ENCODE results near the gene HEPN1.
A peak's percentile ranks its signal among the peaks of the same experiment; 100 is the strongest.
"Not testable (repeated sequence)": the region's sequence is repeated elsewhere in the genome, so short reads cannot be mapped to it uniquely, and the experiment has no call there.

HEPN1 gene

DNA sequence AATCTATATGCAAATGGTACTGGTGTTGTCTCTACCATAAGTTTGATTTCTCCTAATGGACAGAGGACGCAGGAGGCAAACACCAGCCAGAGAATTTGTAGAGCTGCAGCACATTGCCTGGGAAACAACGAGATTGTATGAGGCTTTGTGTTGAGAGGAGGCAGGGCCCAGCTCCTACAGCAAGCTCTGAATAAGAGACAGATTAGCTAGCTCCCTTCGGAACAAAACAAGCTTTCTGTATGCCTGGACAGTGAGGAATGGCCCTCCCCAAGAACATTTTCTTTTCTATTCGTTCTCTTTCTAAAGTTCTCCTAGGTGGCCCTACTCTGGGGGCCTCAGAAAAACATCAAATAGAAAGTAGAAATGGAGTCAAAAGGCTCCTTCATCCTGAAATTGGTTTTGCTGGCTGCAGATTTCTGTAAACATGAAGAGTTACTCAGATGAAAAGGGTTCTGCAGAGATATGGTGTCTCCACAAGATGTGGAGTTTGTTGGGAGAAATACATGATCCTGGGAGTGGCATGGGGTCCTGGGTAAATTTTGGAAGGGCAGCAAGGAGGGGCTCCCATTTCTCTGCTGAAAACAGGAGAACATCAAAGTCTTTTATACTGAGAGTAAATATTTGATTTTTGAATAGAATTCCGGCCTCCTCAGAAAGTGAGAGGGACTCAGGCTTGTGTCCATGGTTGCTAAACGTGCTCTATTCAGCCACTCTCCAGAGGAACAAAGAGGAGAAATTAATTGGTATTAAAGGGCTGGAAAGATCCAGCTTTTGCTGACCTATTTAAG, 23.6 kb downstream of the HEPN1 start:
- DNase-seq (ENCODE audit: low read depth) = no peak

DNA sequence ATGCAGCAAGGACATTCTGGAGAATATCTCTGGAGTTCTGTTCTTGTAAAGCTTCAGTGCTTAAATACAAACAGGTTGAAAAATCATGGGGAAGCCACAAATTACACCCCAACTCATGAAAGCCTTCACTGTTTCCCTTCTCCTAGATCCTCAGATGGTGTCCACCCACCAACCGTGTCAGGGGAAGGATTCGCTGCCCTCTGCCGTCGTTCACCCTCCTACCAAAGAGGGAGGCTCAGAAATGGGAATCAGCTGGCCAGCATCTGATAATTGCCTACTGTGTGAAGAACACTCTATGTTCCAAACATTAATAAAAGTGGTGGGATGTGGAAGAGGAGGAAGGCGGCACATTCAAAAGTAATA, 24.2 kb downstream of the HEPN1 start:
- DNase-seq (ENCODE audit: low read depth) = no peak

DNA sequence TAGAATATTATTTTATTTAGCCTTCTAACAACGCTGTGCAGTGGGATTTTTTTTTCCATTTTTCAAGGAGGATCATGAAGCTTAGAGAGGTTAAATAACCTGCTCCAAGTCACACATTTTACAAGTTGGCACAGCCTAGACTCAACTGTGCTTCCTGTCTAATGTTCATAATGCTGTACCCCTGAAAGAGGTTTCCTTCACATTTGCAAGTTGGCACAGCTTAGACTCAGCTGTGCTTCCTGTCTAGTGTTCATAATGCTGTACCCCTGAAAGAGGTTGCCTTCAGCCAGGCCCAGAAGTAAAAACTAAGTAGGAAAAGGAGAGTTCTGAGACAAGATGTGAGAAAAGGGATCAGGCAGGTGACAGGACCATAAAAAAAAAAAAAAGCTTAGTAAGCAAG, 24.7 kb downstream of the HEPN1 start:
- no peak for DNase-seq (ENCODE audit: low read depth)

DNA sequence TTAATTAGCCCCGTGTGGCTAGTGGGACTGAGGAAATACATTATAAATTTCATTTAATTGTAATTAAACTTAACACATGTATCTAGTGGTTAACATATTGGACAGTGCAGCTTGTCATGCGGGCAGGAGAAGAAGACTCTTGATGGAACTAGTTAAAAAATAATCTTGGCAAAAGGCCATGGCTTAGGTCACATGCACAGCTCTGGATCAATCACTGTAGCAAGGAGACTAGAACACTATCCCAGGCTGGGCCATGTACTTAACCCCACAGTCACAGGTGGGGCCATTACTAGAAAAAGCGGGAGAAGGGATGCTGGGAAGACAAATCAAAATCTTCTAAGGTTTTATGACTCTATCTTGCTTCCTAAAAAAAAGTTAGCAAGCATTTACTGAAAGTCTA, 25.5 kb downstream of the HEPN1 start:
- no peak for DNase-seq (ENCODE audit: low read depth)

DNA sequence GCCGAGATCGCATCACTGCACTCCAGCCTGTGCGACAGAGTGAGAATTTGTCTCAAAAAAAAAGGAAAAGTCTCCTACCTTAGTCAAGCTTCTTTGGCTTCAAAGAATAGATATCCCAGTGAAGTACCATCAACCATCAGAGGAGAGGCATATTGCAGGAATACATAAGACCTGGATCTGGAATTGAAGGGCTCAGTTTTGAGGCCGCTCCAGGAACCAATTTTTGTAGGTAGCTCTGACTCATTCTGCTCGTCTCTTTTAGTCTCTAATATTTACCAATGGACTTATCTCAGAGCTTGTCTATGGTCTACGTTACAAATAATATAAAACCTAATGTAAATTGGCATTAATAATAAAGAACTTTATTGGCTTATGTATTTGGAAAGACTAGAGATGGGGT, 26.8 kb downstream of the HEPN1 start:
- DNase-seq (ENCODE audit: low read depth) = no peak

DNA sequence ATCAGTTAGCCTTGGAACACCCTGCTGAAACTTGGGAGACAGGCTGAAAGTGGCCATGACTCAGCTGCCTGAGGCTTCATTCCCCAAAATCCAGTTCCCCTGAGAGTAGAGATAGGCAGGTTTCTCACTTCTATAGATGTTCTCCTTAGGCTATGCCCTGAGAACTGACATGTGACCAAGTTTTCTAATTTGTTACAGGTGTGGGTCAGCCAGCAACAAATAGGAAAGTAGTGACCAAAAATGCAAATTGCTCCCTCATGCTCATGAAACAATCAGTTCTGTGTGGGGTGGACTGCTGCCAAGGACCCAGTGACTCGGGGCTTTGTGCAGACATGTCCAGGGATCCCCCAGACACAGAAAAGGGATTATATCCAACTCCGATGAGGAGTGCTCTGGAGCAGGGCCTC, 27.7 kb downstream of the HEPN1 start:
- no peak for DNase-seq (ENCODE audit: low read depth)

DNA sequence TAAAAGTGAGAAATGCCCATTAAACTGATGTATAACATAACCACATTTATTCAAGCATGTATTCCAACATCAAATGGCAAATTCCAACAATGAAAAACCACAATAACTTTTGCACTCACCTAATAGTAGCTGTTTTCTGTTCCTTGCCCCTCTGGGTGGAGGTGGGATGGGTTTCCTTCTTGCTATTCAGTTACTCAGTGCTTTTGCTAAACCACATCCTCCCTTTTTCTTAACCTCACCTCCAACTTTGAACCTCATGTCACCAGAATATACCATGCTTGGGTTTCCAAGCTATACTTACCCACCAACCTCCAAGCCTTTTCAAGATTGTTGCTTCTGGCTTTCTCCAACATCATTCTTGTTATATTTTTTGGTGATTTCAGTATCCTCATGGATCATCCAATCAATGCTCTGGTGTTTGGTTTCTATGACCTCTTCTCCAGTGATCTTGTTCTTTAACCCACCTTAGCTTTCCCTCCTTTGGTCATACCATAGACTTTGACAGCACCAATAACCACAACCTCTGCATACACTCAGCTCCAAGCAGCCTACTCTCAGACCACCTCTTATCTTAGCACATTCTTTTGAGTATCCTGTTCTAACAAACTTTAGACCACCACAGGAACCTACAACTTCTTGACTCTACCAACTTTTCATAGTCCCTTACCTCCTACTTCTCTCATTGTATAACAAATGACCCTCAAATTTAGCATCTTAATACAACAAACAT, 31.7 kb downstream of the HEPN1 start:
- DNase-seq (ENCODE audit: low read depth) = no peak

DNA sequence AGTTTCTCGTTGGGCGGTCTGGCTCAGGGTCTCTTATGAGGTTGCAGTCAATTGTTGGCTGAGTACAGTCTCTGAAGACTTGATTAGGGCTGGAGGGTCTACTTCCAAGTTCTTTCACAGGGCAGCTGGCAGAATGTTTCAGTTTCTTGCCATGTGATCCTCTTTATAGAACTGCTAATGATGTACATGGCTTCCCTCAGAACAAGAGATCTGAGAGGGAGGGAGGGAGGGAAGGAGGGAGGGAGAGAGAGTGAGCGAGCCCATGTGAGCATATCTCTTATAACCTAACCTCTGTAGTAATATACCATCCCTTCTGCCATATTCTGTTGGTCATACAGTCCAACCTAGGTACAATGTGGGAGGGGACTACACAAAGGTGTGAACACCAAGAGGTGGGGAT, 32.3 kb downstream of the HEPN1 start:
- DNase-seq (ENCODE audit: low read depth) = no peak

DNA sequence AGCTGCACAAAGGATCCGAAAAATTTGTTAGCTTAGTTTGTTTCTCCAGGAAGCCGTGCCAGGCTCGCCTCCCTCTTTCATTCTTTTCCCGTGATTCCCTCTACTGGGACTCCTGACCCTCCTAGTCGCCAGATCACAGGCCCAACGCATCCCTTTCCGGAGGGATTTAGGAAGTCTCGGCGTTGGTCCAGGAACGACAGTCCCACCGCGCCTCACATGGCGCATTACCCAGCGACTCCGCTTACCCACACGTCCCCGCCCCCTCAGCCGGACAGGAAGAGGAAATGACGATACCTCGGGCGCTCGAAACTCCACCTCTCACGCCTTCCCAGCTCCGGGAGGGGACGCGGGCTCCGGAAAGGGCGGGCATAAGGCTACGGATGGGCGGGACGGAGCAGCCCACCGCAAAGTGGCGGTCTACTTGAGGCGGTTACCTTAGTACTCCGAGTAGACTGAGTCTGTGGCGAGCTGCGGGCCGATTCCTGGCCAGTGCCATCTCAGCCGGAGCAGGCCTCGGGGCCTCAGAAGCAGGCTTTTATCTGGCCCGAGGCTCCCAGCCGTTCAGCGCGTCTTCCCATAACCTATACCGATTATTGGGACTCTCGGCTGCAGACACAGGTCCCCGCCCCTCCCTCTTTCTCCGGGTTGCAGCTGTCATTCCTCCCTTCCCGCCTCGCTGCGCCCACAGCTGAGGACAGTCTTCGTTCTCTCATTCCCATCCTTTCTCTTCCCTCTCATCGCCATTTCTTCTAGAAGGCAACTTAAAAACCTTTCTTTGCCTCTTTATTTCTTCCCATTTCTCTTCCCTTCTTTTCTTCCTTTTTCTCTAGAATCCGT, 34.9 kb downstream of the HEPN1 start, which contains the start of gene CCDC15:
CCDC15 (plus strand) TSS at position 450 of the 837 bp plus-strand sequence. CDS start 531 bp downstream, outside the sequence.
- peak; percentile 87 for DNase-seq (ENCODE audit: low read depth)

DNA sequence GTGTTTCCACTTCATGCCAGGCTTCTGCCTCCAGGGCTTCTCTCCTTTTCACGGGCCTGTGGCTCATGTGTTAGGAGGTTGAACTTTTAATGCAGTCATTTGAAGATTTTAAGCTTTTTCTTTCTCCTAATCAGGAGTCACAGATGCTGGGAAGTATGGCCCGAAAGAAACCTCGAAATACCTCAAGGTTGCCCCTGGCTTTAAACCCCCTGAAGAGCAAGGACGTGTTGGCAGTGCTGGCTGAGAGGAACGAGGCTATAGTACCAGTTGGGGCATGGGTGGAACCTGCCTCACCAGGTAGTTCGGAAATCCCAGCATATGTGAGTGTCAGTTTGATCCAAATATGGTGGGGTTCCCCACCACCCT, 35.5 kb downstream of the HEPN1 start:
- no peak for DNase-seq (ENCODE audit: low read depth)

DNA sequence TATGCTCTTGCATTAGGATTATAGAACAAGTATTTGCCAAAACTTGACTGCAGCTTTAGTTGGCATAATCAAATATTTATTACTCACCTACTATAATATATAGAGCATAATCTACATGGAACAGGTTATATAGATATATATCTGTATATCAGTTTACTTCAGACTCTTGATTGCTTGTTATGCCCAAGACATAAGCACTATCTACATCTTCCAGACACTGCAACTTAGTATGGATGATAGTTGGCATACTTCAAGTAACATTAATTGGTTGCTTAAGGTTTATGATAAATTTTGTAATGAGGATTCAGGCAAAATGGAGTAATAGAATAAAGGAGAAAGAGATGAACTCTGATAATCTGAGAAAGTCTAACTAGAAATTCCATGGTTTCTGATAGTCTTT, 36.0 kb downstream of the HEPN1 start:
- DNase-seq (ENCODE audit: low read depth) = no peak

DNA sequence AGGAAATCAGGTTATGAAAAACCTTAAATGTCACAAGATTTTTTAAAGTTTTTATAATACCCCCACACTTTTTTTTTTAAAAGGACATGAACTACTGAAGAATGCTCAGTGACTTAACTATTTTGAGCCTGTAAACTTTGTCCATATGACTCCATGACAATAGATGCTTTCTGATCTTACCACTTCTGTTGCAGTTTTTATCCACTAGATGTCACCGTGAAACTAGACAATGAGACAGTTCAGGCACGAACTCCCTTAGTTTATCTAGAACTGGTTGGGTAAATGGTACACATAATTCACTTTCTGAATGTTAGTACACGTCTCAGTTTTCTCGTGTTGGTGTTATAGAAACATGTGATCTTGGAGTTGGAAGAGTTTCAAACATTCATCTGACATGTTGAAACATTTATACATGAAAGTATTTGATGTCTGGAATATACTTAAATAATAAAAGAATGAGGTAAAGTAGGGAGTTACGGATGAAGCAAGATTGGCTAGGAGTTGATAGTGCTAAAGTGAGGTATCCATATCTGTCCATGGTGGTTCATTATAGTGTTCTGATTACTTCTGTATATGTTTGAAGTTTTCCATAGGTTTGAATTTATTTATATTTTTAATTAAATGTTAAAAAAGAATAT, 43.0 kb downstream of the HEPN1 start:
- DNase-seq (ENCODE audit: low read depth) = peak; percentile 63

DNA sequence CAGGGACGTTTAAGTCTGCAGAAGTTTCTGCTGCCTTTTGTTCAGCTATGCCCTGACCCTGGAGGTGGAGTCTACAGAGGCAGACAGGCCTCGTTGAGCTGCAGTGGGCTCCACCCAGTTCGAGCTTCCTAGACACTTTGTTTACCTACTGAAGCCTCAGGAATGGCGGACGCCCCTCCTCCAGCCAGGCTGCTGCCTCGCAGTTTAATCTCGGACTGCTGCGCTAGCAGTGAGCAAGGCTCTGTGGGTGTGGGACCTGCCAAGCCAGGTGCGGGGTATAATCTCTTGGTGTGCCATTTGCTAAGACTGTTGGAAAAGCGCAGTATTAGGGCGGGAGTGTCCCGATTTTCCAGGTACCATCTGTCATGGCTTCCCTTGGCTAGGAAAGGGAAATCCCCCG, 49.1 kb downstream of the HEPN1 start:
- DNase-seq (ENCODE audit: low read depth) = not testable (repeated sequence)

All from non-pigmented ciliary epithelial cell (primary cell).